Lung (tissue), 12 donors: ENCODE data around the gene MYL6B. TPM values are rescaled to one million over a fixed set of nuclear protein-coding genes. Genes with fewer than 3 reads are reported as not detected.

Source experiments
- ATAC-seq: fragments of 200-7000 bp; cut with Tn5 transposase; one replicate; pipeline ENCODE4 v1.9.1; 2020; ENCODE audit warnings: moderate number of reproducible peaks; ENCODE audit not compliant: insufficient read depth, low FRiP score
- DNase-seq, 3 donors: peaks; one replicate each; pipeline ENCODE4 v3.0.0-alpha.2; 2013 to 2017
- H3K27ac ChIP-seq, 2 donors: one replicate each; pipeline ENCODE4 v1.5.1; 2013; ENCODE audit warnings: mild to moderate bottlenecking in 2 of 2, moderate library complexity in 2 of 2, control low read depth in 1 of 2, inconsistent platforms in 1 of 2, low read depth in 1 of 2, low read length in 1 of 2
- H3K27me3 ChIP-seq, 3 donors: one replicate each; pipeline ENCODE4 v1.5.1; 2013; ENCODE audit warnings: low read length in 2 of 3; ENCODE audit not compliant: control insufficient read depth in 3 of 3, insufficient read depth in 3 of 3
- H3K36me3 ChIP-seq, 4 donors: one replicate each; pipeline ENCODE4 v1.5.1; 2013; ENCODE audit warnings: low read length in 4 of 4, mild to moderate bottlenecking in 1 of 4, moderate library complexity in 1 of 4; ENCODE audit not compliant: control insufficient read depth in 4 of 4, insufficient read depth in 4 of 4
- H3K4me1 ChIP-seq, 5 donors: one replicate each; pipeline ENCODE4 v1.5.1; 2013; ENCODE audit warnings: low read length in 5 of 5, mild to moderate bottlenecking in 2 of 5, moderate library complexity in 1 of 5; ENCODE audit not compliant: control insufficient read depth in 5 of 5, insufficient read depth in 5 of 5
- H3K4me3 ChIP-seq: one replicate; pipeline ENCODE4 v1.5.1; 2013; ENCODE audit warnings: mild to moderate bottlenecking, control low read depth, moderate library complexity
- H3K9ac ChIP-seq, 2 donors: one replicate each; pipeline ENCODE4 v1.5.1; 2013; ENCODE audit warnings: low read length in 2 of 2, control low read depth in 1 of 2; ENCODE audit not compliant: insufficient read depth in 1 of 2
- H3K9me3 ChIP-seq, 4 donors: one replicate each; pipeline ENCODE4 v1.5.1; 2013; ENCODE audit warnings: low read length in 3 of 4, mild to moderate bottlenecking in 1 of 4, moderate library complexity in 1 of 4; ENCODE audit not compliant: control insufficient read depth in 4 of 4, insufficient read depth in 3 of 4
- CTCF ChIP-seq: IDR thresholded peaks from 2 replicates; pipeline ENCODE4 v1.5.1; 2012; ENCODE audit warnings: mild to moderate bottlenecking; ENCODE audit errors: control extremely low read depth, extremely low read depth
- WGBS, 2 donors: extraction: QIAGEN DNeasy Blood & Tissue Kit; methylation state at CpG; one replicate each; pipeline ENCODE4 v1.1.7; 2013; 5-methylcytosine and 5-hydroxymethylcytosine counted together
- polyA plus RNA-seq, 2 donors: library from polyadenylated mRNA; stranded (reverse); fragments of 200-250 nt; gene quantifications; one replicate each; pipeline ENCODE4 v1.2.1, GENCODE V29; 2013
- total RNA-seq, 2 donors: library from RNA; depleted of rRNA in 1 of 2; stranded (reverse); fragments of >200 nt in 1 of 2; gene quantifications; one replicate each; pipeline ENCODE4 v1.2.1, GENCODE V29; 2014 to 2021
- donor health status: control.
- donor health status: control.
- donor health status: Bipolar disorder and iron deficiency.
- donor health status: healthy.
- donor health status: DM: yes; HTN: yes; CAD: no.

The MYL6B gene
- total and polyA plus RNA-seq, 4 donors = 20.7 to 46.1 (median 39.7) TPM

- ATAC-seq = no peak
- H3K27ac ChIP-seq = no peak overlapping the region
- WGBS, 2 donors = 82 to 90% methylated on average over 5 of the region's 5 CpGs
- no peak for TF ChIP-seq CTCF
- no peak overlapping the region for H3K4me3 ChIP-seq
- no peak for DNase-seq
- no peaks in the 10 kb centered on the region for H3K9me3 ChIP-seq
- H3K4me1 ChIP-seq = peaks cover 7 to 30% (median 10%) of the 10 kb centered on the region in 5 donors
- peaks cover 0 to 13% (median 5%) of the 10 kb centered on the region in 4 donors for H3K36me3 ChIP-seq
- H3K27me3 ChIP-seq = no peaks in the 10 kb centered on the region
- peak overlapping the region in 1 of 2 donors; percentile 85 for H3K9ac ChIP-seq
Measured at GRCh38 chr12:56153678-56154065, 1.3 kb downstream of the MYL6B start.

- H3K36me3 ChIP-seq = peaks cover 0 to 20% (median 6%) of the 10 kb centered on the region in 4 donors
- H3K4me1 ChIP-seq = peaks cover 7 to 31% (median 13%) of the 10 kb centered on the region in 5 donors
- H3K27ac ChIP-seq = no peak overlapping the region
- no peaks in the 10 kb centered on the region for H3K27me3 ChIP-seq
- H3K9me3 ChIP-seq = no peaks in the 10 kb centered on the region
- no peak for ATAC-seq
- H3K9ac ChIP-seq = no peak overlapping the region
- H3K4me3 ChIP-seq = no peak overlapping the region
- 100% methylated on average over 1 of the region's 1 CpG for WGBS, 2 donors
- DNase-seq = no peak
- TF ChIP-seq CTCF = no peak
Measured at GRCh38 chr12:56154246-56154771, 1.9 kb downstream of the MYL6B start.

GRCh38 chr12:56154818-56155217 lies 2.4 kb downstream of the MYL6B start:
- no peak overlapping the region for H3K4me3 ChIP-seq
- H3K9ac ChIP-seq = no peak overlapping the region
- peaks cover 3 to 25% (median 11%) of the 10 kb centered on the region in 4 donors for H3K36me3 ChIP-seq
- ATAC-seq = no peak
- 91 to 96% methylated on average over 5 of the region's 5 CpGs for WGBS, 2 donors
- no peak for TF ChIP-seq CTCF
- DNase-seq = no peak
- no peak overlapping the region for H3K27ac ChIP-seq
- H3K4me1 ChIP-seq = peaks cover 7 to 37% (median 18%) of the 10 kb centered on the region in 5 donors
- no peaks in the 10 kb centered on the region for H3K27me3 ChIP-seq
- no peaks in the 10 kb centered on the region for H3K9me3 ChIP-seq
